B cell (primary cell): ENCODE results near the gene FSIP1. TPM values are rescaled to one million over a fixed set of nuclear protein-coding genes. Genes with fewer than 3 reads are reported as not detected.

Source experiments
- ATAC-seq: fragments of 200-7000 bp; cut with Tn5 transposase; one replicate; pipeline ENCODE4 v1.10.0; 2021; ENCODE audit warnings: low read depth, mild to moderate bottlenecking, moderate number of reproducible peaks, moderate library complexity
- CTCF ChIA-PET: fragments of 350-600 bp; sonication (Branson Sonifier 250); formaldehyde crosslinking; loops from one replicate; lab custom pipeline; 2021; ENCODE audit warnings: antibody characterized with exemption, inconsistent platforms; lab: Charles Lee
- POLR2A ChIA-PET: fragments of 350-600 bp; sonication (Branson Sonifier 250); formaldehyde crosslinking; loops from one replicate; lab custom pipeline; 2021; ENCODE audit warnings: antibody characterized with exemption; lab: Charles Lee
- DNase-seq: peaks from one replicate; pipeline ENCODE4 v3.0.0; 2013
- H2AFZ ChIP-seq: 2 replicates; pipeline ENCODE4 v1.6.1; 2012; ENCODE audit warnings: mild to moderate bottlenecking, low read depth, low read length; ENCODE audit not compliant: insufficient read depth, poor library complexity, severe bottlenecking
- H3K27ac ChIP-seq, 2 donors: 1 replicate in 1 of 2; 2 replicates in 1 of 2; pipeline ENCODE4 v1.5.1; 2012 to 2013; ENCODE audit warnings: low read length in 2 of 2, mild to moderate bottlenecking in 2 of 2, moderate library complexity in 1 of 2
- H3K27me3 ChIP-seq, 4 experiments: fragments of 200-600 bp in 1 of 4; sonication (generic) in 1 of 4; replicated peaks in 1 of 4; 1 replicate in 2 of 4; 2 replicates in 2 of 4; pipeline versions ENCODE4 v1.6.1 to v1.7.0; 2013 to 2016; ENCODE audit warnings: low read length in 3 of 4, mild to moderate bottlenecking in 2 of 4, mixed read lengths in 1 of 4, moderate library complexity in 1 of 4; ENCODE audit not compliant: insufficient read depth in 4 of 4, control insufficient read depth in 3 of 4; ENCODE audit errors: control extremely low read depth in 1 of 4
- H3K36me3 ChIP-seq, 2 experiments: replicated peaks in 1 of 2; 1 replicate in 1 of 2; 2 replicates in 1 of 2; pipeline versions ENCODE4 v1.6.1 to v1.7.1; 2013; ENCODE audit warnings: low read length in 1 of 2; ENCODE audit not compliant: insufficient read depth in 2 of 2, control insufficient read depth in 1 of 2; ENCODE audit errors: control extremely low read depth in 1 of 2, extremely low read depth in 1 of 2
- H3K4me1 ChIP-seq, 2 donors: fragments of 200-600 bp in 1 of 2; sonication (generic) in 1 of 2; 1 replicate in 1 of 2; 2 replicates in 1 of 2; pipeline versions ENCODE4 v1.5.1 to v1.6.1; 2013 to 2017; ENCODE audit warnings: low read length in 2 of 2; ENCODE audit not compliant: control insufficient read depth in 2 of 2, insufficient read depth in 2 of 2
- H3K4me2 ChIP-seq: replicated peaks from 2 replicates; pipeline ENCODE3; 2012; ENCODE audit warnings: mild to moderate bottlenecking, low read depth, low read length; ENCODE audit not compliant: poor library complexity, severe bottlenecking
- H3K4me3 ChIP-seq, 5 experiments: fragments of 200-600 bp in 1 of 5; sonication (generic) in 1 of 5; 1 replicate in 3 of 5; 2 replicates in 2 of 5; pipeline versions ENCODE4 v1.5.1 to v1.7.0; 2011 to 2016; ENCODE audit warnings: low read length in 4 of 5, mild to moderate bottlenecking in 4 of 5, low read depth in 2 of 5, control low read depth in 1 of 5, moderate library complexity in 1 of 5; ENCODE audit not compliant: insufficient read depth in 1 of 5; ENCODE audit errors: control extremely low read depth in 1 of 5, extremely low read depth in 1 of 5
- H3K79me2 ChIP-seq: fragments of 200-600 bp; sonication (generic); one replicate; pipeline ENCODE4 v1.6.0; 2016; ENCODE audit warnings: low read length; ENCODE audit not compliant: control insufficient read depth, insufficient read depth
- H3K9ac ChIP-seq: fragments of 200-600 bp; sonication (generic); 2 replicates; pipeline ENCODE4 v1.6.1; 2017; ENCODE audit warnings: mild to moderate bottlenecking, low read length, moderate library complexity
- H3K9me3 ChIP-seq, 3 donors: one replicate each; pipeline versions ENCODE4 v1.6.1 to v1.7.1; 2013; ENCODE audit warnings: low read length in 2 of 3; ENCODE audit not compliant: control insufficient read depth in 2 of 3, insufficient read depth in 1 of 3; ENCODE audit errors: control extremely low read depth in 1 of 3
- H4K20me1 ChIP-seq: 2 replicates; pipeline ENCODE4 v1.6.0; 2012; ENCODE audit warnings: mild to moderate bottlenecking, low read length; ENCODE audit not compliant: insufficient read depth, control insufficient read depth, poor library complexity, severe bottlenecking
- H3K27ac Mint-ChIP-seq: one replicate; pipeline ENCODE4 v1.8.0; 2021; ENCODE audit warnings: mixed read lengths
- H3K27me3 Mint-ChIP-seq: one replicate; pipeline ENCODE4 v1.8.0; 2021; ENCODE audit warnings: mixed read lengths
- H3K4me1 Mint-ChIP-seq: one replicate; pipeline ENCODE4 v1.8.0; 2021; ENCODE audit warnings: mixed read lengths
- H3K4me3 Mint-ChIP-seq: one replicate; pipeline ENCODE4 v1.8.0; 2021; ENCODE audit warnings: mixed read lengths
- H3K9me3 Mint-ChIP-seq: one replicate; pipeline ENCODE4 v1.8.0; 2022; ENCODE audit warnings: mixed read lengths; ENCODE audit not compliant: insufficient read depth
- CTCF ChIP-seq: fragments of 200-600 bp; IDR thresholded peaks from one replicate; pipeline ENCODE4 v1.8.0; 2022; ENCODE audit warnings: antibody characterized with exemption, mild to moderate bottlenecking
- EZH2 ChIP-seq: IDR thresholded peaks from 2 replicates; pipeline ENCODE4 v1.6.1; 2012; ENCODE audit warnings: borderline replicate concordance, low read depth, mild to moderate bottlenecking, moderate library complexity, low read length; ENCODE audit not compliant: insufficient read depth, poor library complexity, severe bottlenecking
- WGBS: methylation state at CpG from one replicate; pipeline ENCODE4 v1.1.5; 2013; ENCODE audit warnings: missing lambda C conversion rate; ENCODE audit not compliant: insufficient coverage; 5-methylcytosine and 5-hydroxymethylcytosine counted together
- intact Hi-C: fragments of 100-400 bp; cut with micrococcal nuclease; formaldehyde crosslinking; loops from one replicate; pipeline ENCODE4 v1.10.0; 2022
- polyA plus RNA-seq: library from polyadenylated mRNA; depleted of rRNA; stranded (reverse); fragments of >200 nt; gene quantifications from 2 replicates; pipeline ENCODE4 v1.2.3, GENCODE V29; 2012
- total RNA-seq, 2 donors: library from RNA; stranded (reverse); fragments of 120-200 nt in 1 of 2; gene quantifications; 1 replicate in 1 of 2; 2 replicates in 1 of 2; pipeline versions ENCODE4 v1.2.3 to v1.2.4, GENCODE V29; 2013 to 2022

Gene FSIP1
- total and polyA plus RNA-seq, 2 donors (not counting 1 experiment from before 2014, with no cell fraction given): 0.19 to 0.49 TPM

- no peaks in the 10 kb centered on the region for H4K20me1 ChIP-seq
- Mint-ChIP-seq H3K4me1 (no peaks in the 10 kb centered on the region), H3K27ac (no peak overlapping the region), H3K4me3 (no peak overlapping the region), H3K27me3 (peaks cover 7% of the 10 kb centered on the region), H3K9me3 (no peaks in the 10 kb centered on the region)
- ChIA-PET POLR2A (no interaction called here), CTCF (no interaction called here)
- no CpG with 5 or more reads among the region's 2 CpGs for WGBS
- ATAC-seq: no peak
- no peak overlapping the region for H2AFZ ChIP-seq
- H3K9ac ChIP-seq: no peak overlapping the region
- no peak for TF ChIP-seq EZH2
- TF ChIP-seq CTCF: no peak
- intact Hi-C loops: no loop called here
- no peaks in the 10 kb centered on the region for H3K79me2 ChIP-seq
- no peaks in the 10 kb centered on the region for H3K4me1 ChIP-seq
- H3K4me2 ChIP-seq: no peak overlapping the region
- peaks cover 0 to 1% (median 0%) of the 10 kb centered on the region in 3 donors for H3K9me3 ChIP-seq
- H3K27me3 ChIP-seq: no peaks in the 10 kb centered on the region
- H3K36me3 ChIP-seq: no peaks in the 10 kb centered on the region
- no peak for DNase-seq
- no peak overlapping the region for H3K4me3 ChIP-seq
- H3K27ac ChIP-seq: no peak overlapping the region
These were observed 216.8 kb downstream of the FSIP1 start for GRCh38 chr15:39565851-39566250.

- Mint-ChIP-seq H3K27me3 (peaks cover 4% of the 10 kb centered on the region), H3K9me3 (no peaks in the 10 kb centered on the region), H3K27ac (no peak overlapping the region), H3K4me3 (no peak overlapping the region), H3K4me1 (no peaks in the 10 kb centered on the region)
- POLR2A ChIA-PET: no interaction called here
- Histone ChIP-seq H4K20me1 (no peaks in the 10 kb centered on the region), H3K9ac (no peak overlapping the region), H3K4me1 (no peaks in the 10 kb centered on the region), H3K9me3 (peaks cover 0 to 1% (median 0%) of the 10 kb centered on the region in 3 donors), H2AFZ (no peak overlapping the region), H3K27ac (no peak overlapping the region), H3K4me3 (no peak overlapping the region), H3K27me3 (no peaks in the 10 kb centered on the region), H3K4me2 (no peak overlapping the region), H3K79me2 (no peaks in the 10 kb centered on the region), H3K36me3 (no peaks in the 10 kb centered on the region)
- no peak for TF ChIP-seq CTCF
- TF ChIP-seq EZH2: no peak
- CTCF ChIA-PET: no interaction called here
- DNase-seq (no peak), ATAC-seq (no peak)
- intact Hi-C loops: no loop called here
- 70% methylated on average over 1 of the region's 4 CpGs for WGBS
These were observed 217.5 kb downstream of the FSIP1 start for GRCh38 chr15:39564972-39565665.
